Measurements from ENCODE around the gene ADAMTSL1. TPM values are rescaled to one million over a fixed set of nuclear protein-coding genes. Genes with fewer than 3 reads are reported as not detected.

The ADAMTSL1 gene
- total and polyA plus RNA-seq, 9 donors: 1.2 to 20.0 (median 6.1) TPM

GRCh38 chr9:18579536-18579935 lies 105.6 kb downstream of the ADAMTSL1 start:
- Histone ChIP-seq H3K36me3 (no peaks in the 10 kb centered on the region), H3K27me3 (no peaks in the 10 kb centered on the region), H3K27ac (no peak overlapping the region), H3K4me1 (ENCODE audit: insufficient read depth) (no peaks in the 10 kb centered on the region), H3K9me3 (no peaks in the 10 kb centered on the region), H3K4me3 (no peak overlapping the region)
- no peak for TF ChIP-seq CTCF (IDR thresholded peaks at IDR 0.05)
- TF ChIP-seq EP300 (IDR thresholded peaks at IDR 0.05): no peak
- TF ChIP-seq POLR2A (IDR thresholded peaks at IDR 0.05): no peak
- no peak for DNase-seq
- WGBS, 3 donors: 87 to 90% (median 88%) methylated on average over 2 of the region's 2 CpGs
- intact Hi-C loops (cut with DNase I): no loop called here

- Histone ChIP-seq H3K27ac (no peak overlapping the region), H3K27me3 (no peaks in the 10 kb centered on the region), H3K4me3 (no peak overlapping the region), H3K36me3 (no peaks in the 10 kb centered on the region), H3K9me3 (no peaks in the 10 kb centered on the region), H3K4me1 (ENCODE audit: insufficient read depth) (no peaks in the 10 kb centered on the region)
- no peak for DNase-seq
- WGBS, 3 donors: 71 to 79% (median 73%) methylated on average over 1 of the region's 1 CpG
- intact Hi-C loops (cut with DNase I): no loop called here
- TF ChIP-seq EP300 (IDR thresholded peaks at IDR 0.05) (no peak), CTCF (IDR thresholded peaks at IDR 0.05) (no peak), POLR2A (IDR thresholded peaks at IDR 0.05) (no peak)
Measured at GRCh38 chr9:18580151-18580550, 106.2 kb downstream of the ADAMTSL1 start.

- Histone ChIP-seq H3K27ac (no peak overlapping the region), H3K9me3 (no peaks in the 10 kb centered on the region), H3K27me3 (no peaks in the 10 kb centered on the region), H3K36me3 (no peaks in the 10 kb centered on the region), H3K4me3 (no peak overlapping the region), H3K4me1 (ENCODE audit: insufficient read depth) (no peaks in the 10 kb centered on the region)
- no peak for DNase-seq
- intact Hi-C loops (cut with DNase I): no loop called here
- no peak for TF ChIP-seq EP300 (IDR thresholded peaks at IDR 0.05)
Measured at GRCh38 chr9:18585996-18586395, 112.0 kb downstream of the ADAMTSL1 start.

- no peak for DNase-seq
- Histone ChIP-seq H3K36me3 (no peaks in the 10 kb centered on the region), H3K27me3 (no peaks in the 10 kb centered on the region), H3K4me1 (ENCODE audit: insufficient read depth) (no peaks in the 10 kb centered on the region), H3K27ac (no peak overlapping the region), H3K4me3 (no peak overlapping the region), H3K9me3 (no peaks in the 10 kb centered on the region)
- WGBS, 3 donors: 75 to 91% (median 78%) methylated on average over 2 of the region's 2 CpGs
- TF ChIP-seq POLR2A (IDR thresholded peaks at IDR 0.05): no peak
- no peak for TF ChIP-seq CTCF (IDR thresholded peaks at IDR 0.05)
- no peak for TF ChIP-seq EP300 (IDR thresholded peaks at IDR 0.05)
- intact Hi-C loops (cut with DNase I): no loop called here
Measured at GRCh38 chr9:18588002-18588401, 114.0 kb downstream of the ADAMTSL1 start.

- H3K27ac ChIP-seq: no peak overlapping the region
- no peak for DNase-seq
- no peaks in the 10 kb centered on the region for H3K36me3 ChIP-seq
- intact Hi-C loops (cut with DNase I): no loop called here
- H3K4me3 ChIP-seq: no peak overlapping the region
- WGBS, 3 donors: 96 to 98% (median 98%) methylated on average over 2 of the region's 2 CpGs
- H3K9me3 ChIP-seq: no peaks in the 10 kb centered on the region
- H3K4me1 ChIP-seq (ENCODE audit: insufficient read depth): no peaks in the 10 kb centered on the region
- TF ChIP-seq EP300 (IDR thresholded peaks at IDR 0.05) (no peak), CTCF (IDR thresholded peaks at IDR 0.05) (no peak), POLR2A (IDR thresholded peaks at IDR 0.05) (no peak)
- H3K27me3 ChIP-seq: no peaks in the 10 kb centered on the region
Measured at GRCh38 chr9:18591261-18591660, 117.3 kb downstream of the ADAMTSL1 start.
